ENCODE results near the gene REPIN1.
A peak's percentile ranks its signal among the peaks of the same experiment; 100 is the strongest.

The REPIN1 gene

GRCh38 chr7:150369748-150370501, 1.3 kb downstream of the REPIN1 start:
- DNase-seq (ENCODE audit: low read depth, low spot score), result no peak
- Histone ChIP-seq H3K27me3 (ENCODE audit: control insufficient read depth, insufficient read depth, low read length) (no peaks in the 10 kb centered on the region), H3K4me1 (ENCODE audit: control insufficient read depth, insufficient read depth, low read length) (peaks cover 10% of the 10 kb centered on the region), H3K36me3 (ENCODE audit: control insufficient read depth, insufficient read depth, low read length) (peaks cover 31% of the 10 kb centered on the region), H3K4me3 (ENCODE audit: low read length) (peak overlapping the region; percentile 88; the same call in 1 of the 2 replicates), H3K9me3 (ENCODE audit: control insufficient read depth, insufficient read depth, low read length) (no peaks in the 10 kb centered on the region), H3K27ac (ENCODE audit: low read length) (no peak overlapping the region)
- WGBS (ENCODE audit: insufficient coverage, insufficient read length), result no CpG with 5 or more reads among the region's 23 CpGs

GRCh38 chr7:150370612-150371071, 2.0 kb downstream of the REPIN1 start:
- no CpG with 5 or more reads among the region's 3 CpGs for WGBS (ENCODE audit: insufficient coverage, insufficient read length)
- Histone ChIP-seq H3K4me1 (ENCODE audit: control insufficient read depth, insufficient read depth, low read length) (peaks cover 10% of the 10 kb centered on the region), H3K36me3 (ENCODE audit: control insufficient read depth, insufficient read depth, low read length) (peaks cover 31% of the 10 kb centered on the region), H3K27ac (ENCODE audit: low read length) (no peak overlapping the region), H3K9me3 (ENCODE audit: control insufficient read depth, insufficient read depth, low read length) (no peaks in the 10 kb centered on the region), H3K27me3 (ENCODE audit: control insufficient read depth, insufficient read depth, low read length) (no peaks in the 10 kb centered on the region), H3K4me3 (ENCODE audit: low read length) (no peak overlapping the region)
- no peak for DNase-seq (ENCODE audit: low read depth, low spot score)

DNA sequence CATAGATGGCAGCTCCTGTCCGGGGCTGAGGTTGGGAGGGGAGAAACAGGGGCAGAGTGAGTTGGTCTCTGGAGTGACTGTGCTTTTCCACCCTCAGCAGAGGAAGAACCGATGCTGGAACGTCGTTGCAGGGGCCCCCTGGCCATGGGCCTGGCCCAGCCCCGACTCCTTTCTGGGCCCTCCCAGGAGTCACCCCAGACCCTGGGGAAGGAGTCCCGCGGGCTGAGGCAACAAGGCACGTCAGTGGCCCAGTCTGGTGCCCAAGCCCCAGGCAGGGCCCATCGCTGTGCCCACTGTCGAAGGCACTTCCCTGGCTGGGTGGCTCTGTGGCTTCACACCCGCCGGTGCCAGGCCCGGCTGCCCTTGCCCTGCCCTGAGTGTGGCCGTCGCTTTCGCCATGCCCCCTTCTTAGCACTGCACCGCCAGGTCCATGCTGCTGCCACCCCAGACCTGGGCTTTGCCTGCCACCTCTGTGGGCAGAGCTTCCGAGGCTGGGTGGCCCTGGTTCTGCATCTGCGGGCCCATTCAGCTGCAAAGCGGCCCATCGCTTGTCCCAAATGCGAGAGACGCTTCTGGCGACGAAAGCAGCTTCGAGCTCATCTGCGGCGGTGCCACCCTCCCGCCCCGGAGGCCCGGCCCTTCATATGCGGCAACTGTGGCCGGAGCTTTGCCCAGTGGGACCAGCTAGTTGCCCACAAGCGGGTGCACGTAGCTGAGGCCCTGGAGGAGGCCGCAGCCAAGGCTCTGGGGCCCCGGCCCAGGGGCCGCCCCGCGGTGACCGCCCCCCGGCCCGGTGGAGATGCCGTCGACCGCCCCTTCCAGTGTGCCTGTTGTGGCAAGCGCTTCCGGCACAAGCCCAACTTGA, 2.7 kb downstream of the REPIN1 start:
- Histone ChIP-seq H3K36me3 (ENCODE audit: control insufficient read depth, insufficient read depth, low read length) (peaks cover 31% of the 10 kb centered on the region), H3K4me3 (ENCODE audit: low read length) (no peak overlapping the region), H3K4me1 (ENCODE audit: control insufficient read depth, insufficient read depth, low read length) (peaks cover 10% of the 10 kb centered on the region), H3K27ac (ENCODE audit: low read length) (no peak overlapping the region), H3K27me3 (ENCODE audit: control insufficient read depth, insufficient read depth, low read length) (no peaks in the 10 kb centered on the region), H3K9me3 (ENCODE audit: control insufficient read depth, insufficient read depth, low read length) (no peaks in the 10 kb centered on the region)
- no peak for DNase-seq (ENCODE audit: low read depth, low spot score)
- no CpG with 5 or more reads among the region's 48 CpGs for WGBS (ENCODE audit: insufficient coverage, insufficient read length)

DNA sequence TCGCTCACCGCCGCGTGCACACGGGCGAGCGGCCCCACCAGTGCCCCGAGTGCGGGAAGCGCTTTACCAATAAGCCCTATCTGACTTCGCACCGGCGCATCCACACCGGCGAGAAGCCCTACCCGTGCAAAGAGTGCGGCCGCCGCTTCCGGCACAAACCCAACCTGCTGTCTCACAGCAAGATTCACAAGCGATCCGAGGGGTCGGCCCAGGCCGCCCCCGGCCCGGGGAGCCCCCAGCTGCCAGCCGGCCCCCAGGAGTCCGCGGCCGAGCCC, 3.3 kb downstream of the REPIN1 start:
- WGBS (ENCODE audit: insufficient coverage, insufficient read length), result no CpG with 5 or more reads among the region's 30 CpGs
- Histone ChIP-seq H3K27me3 (ENCODE audit: control insufficient read depth, insufficient read depth, low read length) (no peaks in the 10 kb centered on the region), H3K4me3 (ENCODE audit: low read length) (no peak overlapping the region), H3K36me3 (ENCODE audit: control insufficient read depth, insufficient read depth, low read length) (peaks cover 31% of the 10 kb centered on the region), H3K27ac (ENCODE audit: low read length) (no peak overlapping the region), H3K9me3 (ENCODE audit: control insufficient read depth, insufficient read depth, low read length) (no peaks in the 10 kb centered on the region), H3K4me1 (ENCODE audit: control insufficient read depth, insufficient read depth, low read length) (peaks cover 10% of the 10 kb centered on the region)
- DNase-seq (ENCODE audit: low read depth, low spot score), result no peak

- Histone ChIP-seq H3K9me3 (ENCODE audit: control insufficient read depth, insufficient read depth, low read length) (no peaks in the 10 kb centered on the region), H3K36me3 (ENCODE audit: control insufficient read depth, insufficient read depth, low read length) (peaks cover 31% of the 10 kb centered on the region), H3K4me3 (ENCODE audit: low read length) (no peak overlapping the region), H3K27me3 (ENCODE audit: control insufficient read depth, insufficient read depth, low read length) (no peaks in the 10 kb centered on the region), H3K4me1 (ENCODE audit: control insufficient read depth, insufficient read depth, low read length) (peaks cover 10% of the 10 kb centered on the region), H3K27ac (ENCODE audit: low read length) (no peak overlapping the region)
- WGBS (ENCODE audit: insufficient coverage, insufficient read length), result no CpG with 5 or more reads among the region's 79 CpGs
- no peak for DNase-seq (ENCODE audit: low read depth, low spot score)
Measured at GRCh38 chr7:150372271-150373048, 3.8 kb downstream of the REPIN1 start.

DNA sequence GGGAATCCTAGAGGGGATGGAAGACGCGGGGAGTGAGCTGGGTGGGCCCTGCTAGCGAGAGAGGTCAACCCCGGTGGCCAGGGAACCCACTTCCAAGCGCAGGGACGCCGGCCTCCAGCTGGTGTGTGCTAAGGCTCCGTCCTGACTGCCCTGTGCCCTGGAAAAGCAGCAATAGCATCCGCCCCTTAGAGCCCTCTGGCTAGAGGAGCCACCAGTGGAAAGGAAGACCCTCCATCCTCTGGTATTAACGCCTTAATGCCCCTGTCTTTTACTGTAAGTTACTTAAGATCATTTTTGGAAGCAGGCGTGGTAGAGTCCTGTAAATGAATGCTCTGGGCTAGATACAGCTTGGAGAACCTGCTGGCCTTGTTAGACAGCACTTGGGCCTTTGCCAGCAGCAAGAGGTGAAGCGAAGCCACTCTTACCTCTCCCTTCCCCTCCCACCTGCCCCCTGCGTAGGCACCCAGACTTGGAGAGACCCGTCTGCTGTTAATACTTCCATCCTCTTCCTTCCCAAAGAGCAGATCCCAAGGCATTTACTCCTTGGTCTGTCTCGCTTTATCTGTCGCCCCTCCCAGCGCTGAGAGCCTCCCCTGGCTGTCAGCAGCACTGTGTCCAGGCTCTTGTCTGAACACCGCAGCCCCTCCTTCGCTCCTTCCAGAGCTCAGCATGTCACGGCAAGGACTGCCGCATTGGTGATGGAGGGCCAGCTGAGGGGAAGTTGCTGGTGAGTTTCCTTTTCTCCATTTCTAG, 4.6 kb downstream of the REPIN1 start:
- Histone ChIP-seq H3K9me3 (ENCODE audit: control insufficient read depth, insufficient read depth, low read length) (no peaks in the 10 kb centered on the region), H3K27me3 (ENCODE audit: control insufficient read depth, insufficient read depth, low read length) (no peaks in the 10 kb centered on the region), H3K4me3 (ENCODE audit: low read length) (no peak overlapping the region), H3K36me3 (ENCODE audit: control insufficient read depth, insufficient read depth, low read length) (peaks cover 31% of the 10 kb centered on the region), H3K4me1 (ENCODE audit: control insufficient read depth, insufficient read depth, low read length) (peaks cover 8% of the 10 kb centered on the region), H3K27ac (ENCODE audit: low read length) (no peak overlapping the region)
- no CpG with 5 or more reads among the region's 21 CpGs for WGBS (ENCODE audit: insufficient coverage, insufficient read length)
- DNase-seq (ENCODE audit: low read depth, low spot score), result no peak

- no peak overlapping the region for H3K4me3 ChIP-seq (ENCODE audit: low read length)
- H3K27me3 ChIP-seq (ENCODE audit: control insufficient read depth, insufficient read depth, low read length), result no peaks in the 10 kb centered on the region
- peaks cover 31% of the 10 kb centered on the region for H3K36me3 ChIP-seq (ENCODE audit: control insufficient read depth, insufficient read depth, low read length)
- no peaks in the 10 kb centered on the region for H3K9me3 ChIP-seq (ENCODE audit: control insufficient read depth, insufficient read depth, low read length)
- whole genome bisulfite sequencing (ENCODE audit: insufficient coverage, insufficient read length), result no CpG with 5 or more reads among the region's 4 CpGs
- H3K4me1 ChIP-seq (ENCODE audit: control insufficient read depth, insufficient read depth, low read length), result peaks cover 8% of the 10 kb centered on the region
- no peak for DNase-seq (ENCODE audit: low read depth, low spot score)
- H3K27ac ChIP-seq (ENCODE audit: low read length), result no peak overlapping the region
Measured at GRCh38 chr7:150374026-150374425, 5.4 kb downstream of the REPIN1 start.

DNA sequence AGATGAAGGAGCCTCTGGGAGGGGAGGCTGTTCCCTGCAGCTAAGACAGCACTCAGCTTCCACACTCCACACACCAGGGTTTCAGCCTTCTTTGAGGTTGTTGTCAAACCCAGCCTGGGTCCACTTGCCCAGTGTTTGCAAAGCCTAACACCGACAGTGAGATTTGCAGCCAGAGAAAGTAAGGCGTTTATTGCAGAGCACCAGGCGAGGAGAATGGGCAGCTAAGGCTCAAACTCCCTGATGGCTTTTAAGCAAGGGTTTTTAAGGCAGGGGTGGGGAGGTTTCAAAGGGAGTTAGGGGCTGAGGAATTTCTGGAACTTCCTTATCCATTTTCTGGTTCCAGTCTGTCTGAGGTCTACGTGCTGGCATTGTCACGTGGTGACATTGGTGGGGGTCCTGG, 5.8 kb downstream of the REPIN1 start:
- no peak overlapping the region for H3K27ac ChIP-seq (ENCODE audit: low read length)
- H3K4me3 ChIP-seq (ENCODE audit: low read length), result no peak overlapping the region
- peaks cover 31% of the 10 kb centered on the region for H3K36me3 ChIP-seq (ENCODE audit: control insufficient read depth, insufficient read depth, low read length)
- no peaks in the 10 kb centered on the region for H3K9me3 ChIP-seq (ENCODE audit: control insufficient read depth, insufficient read depth, low read length)
- H3K4me1 ChIP-seq (ENCODE audit: control insufficient read depth, insufficient read depth, low read length), result peaks cover 8% of the 10 kb centered on the region
- DNase-seq (ENCODE audit: low read depth, low spot score), result no peak
- WGBS (ENCODE audit: insufficient coverage, insufficient read length), result no CpG with 5 or more reads among the region's 5 CpGs
- H3K27me3 ChIP-seq (ENCODE audit: control insufficient read depth, insufficient read depth, low read length), result no peaks in the 10 kb centered on the region

GRCh38 chr7:150375662-150376521, 7.3 kb downstream of the REPIN1 start:
- no peaks in the 10 kb centered on the region for H3K27me3 ChIP-seq (ENCODE audit: control insufficient read depth, insufficient read depth, low read length)
- H3K4me1 ChIP-seq (ENCODE audit: control insufficient read depth, insufficient read depth, low read length), result peaks cover 1% of the 10 kb centered on the region
- no peak overlapping the region for H3K4me3 ChIP-seq (ENCODE audit: low read length)
- WGBS (ENCODE audit: insufficient coverage, insufficient read length), result no CpG with 5 or more reads among the region's 10 CpGs
- H3K36me3 ChIP-seq (ENCODE audit: control insufficient read depth, insufficient read depth, low read length), result peaks cover 26% of the 10 kb centered on the region
- DNase-seq (ENCODE audit: low read depth, low spot score), result no peak
- no peak overlapping the region for H3K27ac ChIP-seq (ENCODE audit: low read length)
- H3K9me3 ChIP-seq (ENCODE audit: control insufficient read depth, insufficient read depth, low read length), result no peaks in the 10 kb centered on the region
